Measurements from ENCODE around the gene SH2D1B.

DNA sequence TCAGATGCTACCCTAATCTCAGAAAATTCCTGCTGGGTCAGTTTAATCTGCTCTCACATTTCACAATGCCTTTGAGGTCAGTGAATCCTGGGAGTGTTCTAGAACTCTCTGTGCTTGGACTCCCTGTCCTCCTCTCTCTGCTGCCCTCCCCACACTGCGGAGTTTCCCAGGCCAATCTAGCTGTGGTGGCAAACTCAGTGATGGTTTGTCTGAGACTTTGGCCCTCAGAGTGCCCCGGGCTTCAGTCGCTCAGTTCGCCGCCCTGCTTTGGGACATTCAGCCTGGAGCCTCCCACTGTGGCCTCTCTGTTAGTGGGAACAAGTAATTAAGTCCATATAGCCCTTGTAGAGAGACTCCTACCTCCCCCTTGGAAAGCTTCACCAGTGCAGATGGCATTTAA lies 23.3 kb downstream of the SH2D1B start:
- TF ChIP-seq, protein P1, sequence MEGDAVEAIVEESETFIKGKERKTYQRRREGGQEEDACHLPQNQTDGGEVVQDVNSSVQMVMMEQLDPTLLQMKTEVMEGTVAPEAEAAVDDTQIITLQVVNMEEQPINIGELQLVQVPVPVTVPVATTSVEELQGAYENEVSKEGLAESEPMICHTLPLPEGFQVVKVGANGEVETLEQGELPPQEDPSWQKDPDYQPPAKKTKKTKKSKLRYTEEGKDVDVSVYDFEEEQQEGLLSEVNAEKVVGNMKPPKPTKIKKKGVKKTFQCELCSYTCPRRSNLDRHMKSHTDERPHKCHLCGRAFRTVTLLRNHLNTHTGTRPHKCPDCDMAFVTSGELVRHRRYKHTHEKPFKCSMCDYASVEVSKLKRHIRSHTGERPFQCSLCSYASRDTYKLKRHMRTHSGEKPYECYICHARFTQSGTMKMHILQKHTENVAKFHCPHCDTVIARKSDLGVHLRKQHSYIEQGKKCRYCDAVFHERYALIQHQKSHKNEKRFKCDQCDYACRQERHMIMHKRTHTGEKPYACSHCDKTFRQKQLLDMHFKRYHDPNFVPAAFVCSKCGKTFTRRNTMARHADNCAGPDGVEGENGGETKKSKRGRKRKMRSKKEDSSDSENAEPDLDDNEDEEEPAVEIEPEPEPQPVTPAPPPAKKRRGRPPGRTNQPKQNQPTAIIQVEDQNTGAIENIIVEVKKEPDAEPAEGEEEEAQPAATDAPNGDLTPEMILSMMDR (IDR thresholded peaks at IDR 0.05) = no peak
- no peak for TF ChIP-seq POLR2AphosphoS5 (IDR thresholded peaks at IDR 0.05)

Data from breast epithelium (tissue), 3 donors.